Subcutaneous adipose tissue (tissue), 4 donors: ENCODE results near the gene LGI2. TPM values are rescaled to one million over a fixed set of nuclear protein-coding genes. Genes with fewer than 3 reads are reported as not detected.

Source experiments
- CTCF ChIP-seq: fragments of 450-650 bp; IDR thresholded peaks from one replicate; pipeline ENCODE4 v1.5.1; 2016; ENCODE audit warnings: low read depth, mild to moderate bottlenecking, control low read depth, antibody characterized with exemption, moderate library complexity
- total RNA-seq, 4 donors: library from RNA; depleted of rRNA; stranded (reverse); fragments of >200 nt; gene quantifications; one replicate each; pipeline ENCODE4 v1.1.0, GENCODE V29; 2016

Gene LGI2
- total RNA-seq, 4 donors from 2014 or later, result 1.7 to 4.4 (median 4.4) TPM

GRCh38 chr4:24969486-24969885, 61.3 kb downstream of the LGI2 start:
- no peak for TF ChIP-seq CTCF

GRCh38 chr4:24968992-24969391, 61.8 kb downstream of the LGI2 start:
- no peak for TF ChIP-seq CTCF

- no peak for TF ChIP-seq CTCF
Measured at GRCh38 chr4:24968278-24968677, 62.5 kb downstream of the LGI2 start.

- no peak for TF ChIP-seq CTCF
Measured at GRCh38 chr4:24967346-24967745, 63.4 kb downstream of the LGI2 start.

GRCh38 chr4:24966076-24966475, 64.7 kb downstream of the LGI2 start:
- no peak for TF ChIP-seq CTCF

GRCh38 chr4:24965627-24966026, 65.1 kb downstream of the LGI2 start:
- no peak for TF ChIP-seq CTCF

- no peak for TF ChIP-seq CTCF
Measured at GRCh38 chr4:24963277-24963676, 67.5 kb downstream of the LGI2 start.
